ENCODE measurements around the gene TDRD7.

Gene TDRD7

GRCh38 chr9:97462914-97463313 is 51.0 kb downstream of the TDRD7 start:
- TF ChIP-seq POLR2A (IDR thresholded peaks at IDR 0.05; ENCODE audit: low read length) = no peak
- no peak for TF ChIP-seq GATA1 (IDR thresholded peaks at IDR 0.05; ENCODE audit: low read depth, low read length)
- DNase-seq = no peak

- peak; percentile 77 to 87 for DNase-seq
- TF ChIP-seq GATA1 (IDR thresholded peaks at IDR 0.05; ENCODE audit: low read depth, low read length) (no peak), POLR2A (IDR thresholded peaks at IDR 0.05; ENCODE audit: low read length) (no peak)
Observed at GRCh38 chr9:97468658-97469448, 57.0 kb downstream of the TDRD7 start.

- TF ChIP-seq POLR2A (IDR thresholded peaks at IDR 0.05; ENCODE audit: low read length) = no peak
- TF ChIP-seq GATA1 (IDR thresholded peaks at IDR 0.05; ENCODE audit: low read depth, low read length) = no peak
- peak; percentile 9 to 28 for DNase-seq
Observed at GRCh38 chr9:97470076-97470475, 58.2 kb downstream of the TDRD7 start.

GRCh38 chr9:97473717-97474116 is 61.8 kb downstream of the TDRD7 start:
- TF ChIP-seq GATA1 (IDR thresholded peaks at IDR 0.05; ENCODE audit: low read depth, low read length) (no peak), POLR2A (IDR thresholded peaks at IDR 0.05; ENCODE audit: low read length) (no peak)
- DNase-seq = no peak

- TF ChIP-seq POLR2A (IDR thresholded peaks at IDR 0.05; ENCODE audit: low read length) (no peak), GATA1 (IDR thresholded peaks at IDR 0.05; ENCODE audit: low read depth, low read length) (no peak)
- no peak for DNase-seq
Observed at GRCh38 chr9:97474372-97474925, 62.6 kb downstream of the TDRD7 start.

GRCh38 chr9:97475059-97475458 is 63.2 kb downstream of the TDRD7 start:
- DNase-seq = no peak

GRCh38 chr9:97478301-97478981 is 66.5 kb downstream of the TDRD7 start:
- DNase-seq = no peak

More at GRCh38 chr9:97475059-97475458, 63.2 kb downstream of the TDRD7 start:
- no peak for TF ChIP-seq POLR2A (IDR thresholded peaks at IDR 0.05; ENCODE audit: low read length)

GRCh38 chr9:97479496-97480159 is 67.7 kb downstream of the TDRD7 start:
- DNase-seq = no peak

More at GRCh38 chr9:97478301-97478981, 66.5 kb downstream of the TDRD7 start:
- no peak for TF ChIP-seq POLR2A (IDR thresholded peaks at IDR 0.05; ENCODE audit: low read length)

GRCh38 chr9:97480174-97480573 is 68.3 kb downstream of the TDRD7 start:
- DNase-seq = no peak

More at GRCh38 chr9:97479496-97480159, 67.7 kb downstream of the TDRD7 start:
- TF ChIP-seq POLR2A (IDR thresholded peaks at IDR 0.05; ENCODE audit: low read length) (no peak), GATA1 (IDR thresholded peaks at IDR 0.05; ENCODE audit: low read depth, low read length) (no peak)

GRCh38 chr9:97480749-97481148 is 68.9 kb downstream of the TDRD7 start:
- DNase-seq = no peak
- TF ChIP-seq POLR2A (IDR thresholded peaks at IDR 0.05; ENCODE audit: low read length) = no peak
- TF ChIP-seq GATA1 (IDR thresholded peaks at IDR 0.05; ENCODE audit: low read depth, low read length) = no peak

More at GRCh38 chr9:97480174-97480573, 68.3 kb downstream of the TDRD7 start:
- no peak for TF ChIP-seq POLR2A (IDR thresholded peaks at IDR 0.05; ENCODE audit: low read length)
- TF ChIP-seq GATA1 (IDR thresholded peaks at IDR 0.05; ENCODE audit: low read depth, low read length) = no peak

GRCh38 chr9:97484134-97484533 is 72.2 kb downstream of the TDRD7 start:
- TF ChIP-seq GATA1 (IDR thresholded peaks at IDR 0.05; ENCODE audit: low read depth, low read length) (no peak), POLR2A (IDR thresholded peaks at IDR 0.05; ENCODE audit: low read length) (no peak)
- no peak for DNase-seq

GRCh38 chr9:97487107-97487506 is 75.2 kb downstream of the TDRD7 start:
- peak; percentile 17 to 26 for DNase-seq
- no peak for TF ChIP-seq GATA1 (IDR thresholded peaks at IDR 0.05; ENCODE audit: low read depth, low read length)
- no peak for TF ChIP-seq POLR2A (IDR thresholded peaks at IDR 0.05; ENCODE audit: low read length)

GRCh38 chr9:97487861-97488260 is 76.0 kb downstream of the TDRD7 start:
- TF ChIP-seq GATA1 (IDR thresholded peaks at IDR 0.05; ENCODE audit: low read depth, low read length) (no peak), POLR2A (IDR thresholded peaks at IDR 0.05; ENCODE audit: low read length) (no peak)
- no peak for DNase-seq

All from erythroblast (primary cell).